ENCODE results near the gene CCNK.

Gene CCNK

GRCh38 chr14:99521176-99522024, 40.2 kb downstream of the CCNK start:
- no peak for DNase-seq

GRCh38 chr14:99522025-99522401, 40.8 kb downstream of the CCNK start:
- DNase-seq, result no peak

GRCh38 chr14:99522457-99522891, 41.3 kb downstream of the CCNK start:
- no peak for DNase-seq

GRCh38 chr14:99522934-99523703, 41.9 kb downstream of the CCNK start:
- no peak for DNase-seq

- no peak for DNase-seq
These were observed 42.5 kb downstream of the CCNK start for GRCh38 chr14:99523704-99524055.

DNA sequence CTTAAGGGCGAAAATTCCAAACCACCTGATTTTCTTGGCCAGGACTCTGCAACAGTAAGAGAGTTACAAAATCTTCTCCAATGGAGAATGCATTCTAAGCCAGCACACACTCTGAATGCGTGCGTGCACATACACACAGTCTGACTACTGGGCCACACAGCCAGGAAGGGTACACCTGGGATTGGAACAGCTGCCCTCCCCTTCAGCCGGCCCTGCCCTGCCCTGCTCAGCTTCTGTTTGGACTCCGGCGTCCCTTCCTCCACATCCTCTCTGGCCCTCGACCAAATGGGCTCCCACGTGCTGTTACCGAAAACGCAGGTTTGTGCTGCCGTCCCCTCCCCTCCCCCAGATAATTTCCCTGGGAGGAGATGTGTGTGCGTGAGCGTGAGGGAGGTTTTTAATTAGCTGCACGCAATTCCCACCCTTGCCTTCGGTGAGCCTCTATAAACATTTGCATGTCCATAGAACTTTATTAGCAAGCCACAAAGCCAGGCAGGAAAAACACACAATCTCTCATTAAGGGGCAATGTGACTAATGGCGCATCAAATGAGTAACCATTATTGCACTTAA, 43.0 kb downstream of the CCNK start:
- no peak for DNase-seq

DNA sequence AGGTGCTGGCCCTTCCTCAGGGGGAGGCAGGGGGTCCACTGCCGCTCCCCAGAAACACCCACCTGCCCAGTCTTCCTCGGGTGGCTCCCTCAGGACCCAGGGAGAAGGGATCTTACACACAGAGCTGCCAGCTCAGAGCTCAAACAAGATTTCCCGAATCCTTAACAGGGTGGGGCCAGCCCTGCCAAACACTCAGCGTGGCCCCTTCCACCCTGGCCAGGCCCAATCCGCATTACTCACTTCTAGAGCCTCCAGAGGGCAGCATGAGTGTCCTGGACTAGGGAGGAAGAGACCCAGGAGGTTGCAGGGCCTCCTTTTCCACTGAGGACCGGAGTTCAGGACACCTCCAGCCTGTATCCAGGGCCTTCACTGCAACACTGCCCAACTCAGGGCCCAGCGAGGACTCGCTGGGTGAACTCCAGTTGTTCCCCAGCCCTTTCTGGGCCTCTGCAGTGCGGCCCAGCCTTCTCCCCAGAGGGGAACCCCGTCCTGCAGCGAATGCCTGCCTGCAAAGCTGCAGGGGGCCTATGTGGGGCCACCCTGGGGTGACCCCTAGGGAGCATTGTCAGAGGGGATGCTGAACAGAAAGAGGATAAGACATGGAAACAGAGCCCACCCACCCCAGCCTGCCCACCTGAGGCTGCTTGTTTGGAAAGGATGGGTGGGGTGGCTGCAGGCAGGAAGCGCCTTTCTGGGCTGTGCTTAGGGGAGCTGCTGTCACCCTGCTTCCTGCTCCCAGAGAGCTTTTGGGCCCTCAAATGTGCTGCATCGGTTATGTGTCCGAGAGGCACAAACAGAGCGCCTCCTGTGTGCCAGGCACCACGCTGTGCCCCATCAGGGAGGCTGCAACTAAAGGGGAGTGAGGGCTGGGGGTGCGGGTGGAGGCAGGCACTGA, 43.8 kb downstream of the CCNK start:
- DNase-seq, result no peak

- DNase-seq, result no peak
These were observed 44.5 kb downstream of the CCNK start for GRCh38 chr14:99525699-99526080.

- no peak for DNase-seq
These were observed 45.8 kb downstream of the CCNK start for GRCh38 chr14:99527026-99527425.

DNA sequence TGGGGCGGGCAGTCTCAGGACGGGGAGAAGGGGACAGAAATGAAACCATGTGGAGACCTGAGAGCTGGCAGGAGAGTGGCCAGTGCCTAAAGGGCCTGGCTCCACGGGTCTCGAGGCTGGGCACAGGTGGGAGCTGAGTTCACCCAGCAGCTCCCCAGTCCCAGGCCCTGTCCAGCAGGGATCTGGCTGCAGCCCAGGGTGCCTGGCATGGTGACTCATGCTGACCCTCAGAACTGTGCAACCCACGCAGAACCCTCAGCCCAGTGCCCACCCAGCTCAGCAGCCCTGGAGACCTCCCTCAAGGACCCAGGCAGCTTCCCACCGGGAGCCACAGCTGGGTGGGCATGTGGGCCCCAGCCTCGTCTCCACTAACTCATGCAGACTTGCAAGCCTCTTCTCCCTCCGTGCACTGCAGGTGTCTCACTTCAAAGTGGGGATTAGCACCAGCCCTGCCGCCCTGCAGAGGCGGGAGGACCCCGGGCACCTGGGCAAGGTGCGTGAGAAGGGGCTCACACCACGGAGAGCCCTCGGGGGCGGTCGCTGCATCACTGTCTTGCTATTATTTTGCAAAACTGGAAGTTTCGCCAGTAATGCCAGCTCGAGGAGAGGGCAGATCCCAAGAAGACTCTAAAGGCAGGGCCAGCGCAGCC, 46.3 kb downstream of the CCNK start:
- DNase-seq, result no peak

GRCh38 chr14:99529899-99530298, 48.7 kb downstream of the CCNK start:
- DNase-seq, result no peak

GRCh38 chr14:99530407-99531155, 49.4 kb downstream of the CCNK start:
- no peak for DNase-seq

- DNase-seq, result no peak
These were observed 50.3 kb downstream of the CCNK start for GRCh38 chr14:99531251-99532096.

- DNase-seq, result no peak
These were observed 51.1 kb downstream of the CCNK start for GRCh38 chr14:99532310-99532709.

DNA sequence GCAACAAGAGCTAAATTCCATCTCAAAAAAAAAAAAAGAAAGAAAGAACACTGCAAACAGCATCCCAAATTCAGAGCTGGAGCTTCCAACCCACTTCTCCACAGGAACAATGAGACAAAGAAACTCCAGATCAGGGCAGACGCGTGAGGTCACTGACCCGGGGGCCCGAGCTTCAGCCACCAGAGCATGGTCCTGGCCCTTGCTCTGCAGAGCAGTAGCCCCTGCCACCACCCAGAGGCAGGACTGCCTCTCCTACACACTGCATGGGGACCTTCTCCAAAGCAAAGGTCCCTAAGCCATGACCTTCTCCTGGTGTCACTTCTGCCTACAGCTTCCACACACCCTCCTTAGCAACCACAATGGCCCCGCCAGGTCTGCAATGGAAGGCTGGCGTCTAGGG, 53.1 kb downstream of the CCNK start:
- no peak for DNase-seq

GRCh38 chr14:99534863-99535262, 53.7 kb downstream of the CCNK start:
- no peak for DNase-seq

GRCh38 chr14:99535448-99535847, 54.2 kb downstream of the CCNK start:
- no peak for DNase-seq

DNA sequence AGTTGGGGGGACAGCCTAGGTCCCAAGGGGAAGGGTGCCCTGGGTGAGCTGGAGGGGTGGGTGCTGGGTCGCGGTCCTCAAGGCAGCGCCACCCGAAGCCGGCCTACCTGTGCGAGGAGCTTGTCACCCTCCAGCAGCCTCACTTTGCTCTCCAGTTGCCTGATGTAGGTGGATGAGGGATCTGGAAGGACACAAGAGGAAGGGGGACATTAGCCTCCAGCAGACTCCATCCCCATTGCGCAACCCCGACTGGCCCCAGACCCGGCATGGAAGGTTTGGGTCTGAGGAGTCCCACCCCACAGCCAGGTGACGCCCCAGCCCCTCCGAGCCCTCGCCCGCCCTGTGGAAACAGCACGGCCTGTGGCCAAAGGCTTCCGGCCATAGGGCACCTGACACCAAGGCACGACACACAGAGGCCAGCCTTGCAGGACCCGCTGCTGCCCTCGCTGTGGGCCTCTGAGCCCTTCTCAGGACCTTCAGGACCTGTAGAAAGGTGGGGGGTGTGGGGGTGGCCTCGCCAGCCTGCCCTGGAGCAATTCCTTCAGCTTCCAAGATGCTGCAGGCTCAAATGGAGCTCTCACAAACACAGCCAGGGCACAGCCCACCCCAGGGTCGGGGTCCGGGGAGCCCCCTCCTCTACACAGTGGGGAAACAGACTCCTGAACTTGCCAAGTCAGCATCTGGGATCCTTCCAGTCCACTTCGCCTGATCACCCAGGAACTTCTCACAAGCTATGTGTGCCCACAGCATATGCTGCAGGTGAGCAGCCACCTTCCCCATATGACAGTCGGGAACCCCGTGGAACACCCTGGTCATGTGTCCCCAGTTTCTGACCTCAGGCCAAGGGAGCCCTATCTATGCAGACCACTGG, 54.9 kb downstream of the CCNK start:
- no peak for DNase-seq

- no peak for DNase-seq
These were observed 56.2 kb downstream of the CCNK start for GRCh38 chr14:99537399-99537798.

- no peak for DNase-seq
These were observed 57.1 kb downstream of the CCNK start for GRCh38 chr14:99538275-99538674.

Data from NCI-H1930 (cell line).